ENCODE results near the gene USP46. TPM values are rescaled to one million over a fixed set of nuclear protein-coding genes. Genes with fewer than 3 reads are reported as not detected.
A peak's percentile ranks its signal among the peaks of the same experiment; 100 is the strongest.

USP46 gene
- total RNA-seq, 1 donor from 2014 or later, result 15.4 TPM

DNA sequence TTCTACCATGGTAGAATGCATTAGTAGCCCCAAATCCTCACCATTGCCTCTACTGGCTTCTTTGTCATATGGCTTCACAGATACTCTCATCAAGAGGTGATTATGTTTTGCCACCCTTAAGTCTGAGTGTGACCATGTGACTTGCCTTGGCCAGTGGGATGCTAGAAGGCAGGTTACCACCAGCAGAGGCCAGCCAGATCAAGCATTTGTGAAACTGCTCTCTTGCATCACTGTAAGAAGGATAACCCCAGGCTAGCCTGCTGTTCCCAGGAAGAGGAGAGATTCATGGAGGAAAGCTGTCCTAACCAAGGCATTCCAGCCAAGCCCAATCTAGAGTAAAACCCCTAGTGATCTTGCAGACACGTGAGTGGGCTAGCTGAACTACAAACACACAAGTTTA, 46.8 kb downstream of the USP46 start:
- Histone ChIP-seq H3K4me1 (no peaks in the 10 kb centered on the region), H3K4me3 (no peak overlapping the region), H3K27me3 (no peaks in the 10 kb centered on the region), H3K27ac (no peak overlapping the region), H3K9me3 (no peaks in the 10 kb centered on the region), H3K36me3 (peaks cover 10% of the 10 kb centered on the region)
- ATAC-seq (no peak), DNase-seq (no peak)
- TF ChIP-seq, protein P1, sequence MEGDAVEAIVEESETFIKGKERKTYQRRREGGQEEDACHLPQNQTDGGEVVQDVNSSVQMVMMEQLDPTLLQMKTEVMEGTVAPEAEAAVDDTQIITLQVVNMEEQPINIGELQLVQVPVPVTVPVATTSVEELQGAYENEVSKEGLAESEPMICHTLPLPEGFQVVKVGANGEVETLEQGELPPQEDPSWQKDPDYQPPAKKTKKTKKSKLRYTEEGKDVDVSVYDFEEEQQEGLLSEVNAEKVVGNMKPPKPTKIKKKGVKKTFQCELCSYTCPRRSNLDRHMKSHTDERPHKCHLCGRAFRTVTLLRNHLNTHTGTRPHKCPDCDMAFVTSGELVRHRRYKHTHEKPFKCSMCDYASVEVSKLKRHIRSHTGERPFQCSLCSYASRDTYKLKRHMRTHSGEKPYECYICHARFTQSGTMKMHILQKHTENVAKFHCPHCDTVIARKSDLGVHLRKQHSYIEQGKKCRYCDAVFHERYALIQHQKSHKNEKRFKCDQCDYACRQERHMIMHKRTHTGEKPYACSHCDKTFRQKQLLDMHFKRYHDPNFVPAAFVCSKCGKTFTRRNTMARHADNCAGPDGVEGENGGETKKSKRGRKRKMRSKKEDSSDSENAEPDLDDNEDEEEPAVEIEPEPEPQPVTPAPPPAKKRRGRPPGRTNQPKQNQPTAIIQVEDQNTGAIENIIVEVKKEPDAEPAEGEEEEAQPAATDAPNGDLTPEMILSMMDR (IDR thresholded peaks at IDR 0.05), result no peak
- intact Hi-C loops (cut with DNase I), result no loop called here

DNA sequence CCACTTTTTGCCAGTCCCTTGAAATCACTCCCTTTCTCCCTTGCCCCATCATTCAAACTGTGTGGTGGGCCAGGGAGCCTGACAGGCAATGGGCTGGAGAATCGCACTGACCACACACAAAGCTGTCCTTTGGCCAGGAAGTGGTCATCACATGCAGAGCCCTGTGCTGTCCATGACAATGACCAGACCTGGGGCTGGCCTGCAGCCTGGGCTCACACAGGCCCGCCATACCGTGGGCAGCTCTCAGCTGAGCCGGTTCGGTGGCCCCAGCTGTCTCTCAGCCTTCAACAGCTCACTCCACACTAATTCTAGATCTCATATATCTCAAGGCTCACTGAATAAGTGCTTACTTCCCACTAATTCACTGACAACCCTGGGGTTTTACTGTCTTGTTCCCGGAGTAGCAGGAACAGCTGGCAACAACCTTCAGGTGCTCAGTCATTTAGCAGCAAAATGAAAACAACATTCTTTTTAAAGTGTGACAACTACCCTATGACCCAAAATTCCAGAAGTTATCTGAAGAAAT, 48.0 kb downstream of the USP46 start:
- ATAC-seq (no peak), DNase-seq (no peak)
- H3K9me3 ChIP-seq, result no peaks in the 10 kb centered on the region
- TF ChIP-seq, protein P1 (IDR thresholded peaks at IDR 0.05), result no peak
- H3K4me1 ChIP-seq, result no peaks in the 10 kb centered on the region
- intact Hi-C loops (cut with DNase I), result no loop called here
- H3K4me3 ChIP-seq, result no peak overlapping the region
- no peak overlapping the region for H3K27ac ChIP-seq
- peaks cover 10% of the 10 kb centered on the region for H3K36me3 ChIP-seq
- H3K27me3 ChIP-seq, result no peaks in the 10 kb centered on the region

DNA sequence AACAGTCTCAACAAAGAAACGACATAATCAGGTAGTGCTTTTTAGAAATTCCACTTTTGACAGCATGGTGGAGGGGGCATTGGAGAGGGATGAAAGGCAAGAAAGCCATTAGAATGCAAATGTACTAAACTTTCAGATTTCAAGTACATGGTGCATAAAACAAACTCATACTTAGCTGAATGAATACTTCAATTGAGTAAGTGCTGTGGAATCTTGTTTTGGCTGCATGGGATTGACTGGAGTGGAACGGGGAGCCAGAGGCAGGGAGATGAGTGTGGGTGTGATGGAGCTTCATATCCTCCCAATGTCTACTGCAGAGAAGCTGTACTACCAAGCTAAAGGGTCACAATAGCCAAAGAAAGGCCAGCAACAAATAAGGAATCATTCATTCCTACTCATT, 52.4 kb downstream of the USP46 start:
- H3K27me3 ChIP-seq, result no peaks in the 10 kb centered on the region
- H3K27ac ChIP-seq, result no peak overlapping the region
- H3K36me3 ChIP-seq, result peaks cover 16% of the 10 kb centered on the region
- DNase-seq (no peak), ATAC-seq (no peak)
- H3K4me1 ChIP-seq, result no peaks in the 10 kb centered on the region
- intact Hi-C loops (cut with DNase I), result no loop called here
- TF ChIP-seq, protein P1 (IDR thresholded peaks at IDR 0.05), result no peak
- no peaks in the 10 kb centered on the region for H3K9me3 ChIP-seq
- H3K4me3 ChIP-seq, result no peak overlapping the region

DNA sequence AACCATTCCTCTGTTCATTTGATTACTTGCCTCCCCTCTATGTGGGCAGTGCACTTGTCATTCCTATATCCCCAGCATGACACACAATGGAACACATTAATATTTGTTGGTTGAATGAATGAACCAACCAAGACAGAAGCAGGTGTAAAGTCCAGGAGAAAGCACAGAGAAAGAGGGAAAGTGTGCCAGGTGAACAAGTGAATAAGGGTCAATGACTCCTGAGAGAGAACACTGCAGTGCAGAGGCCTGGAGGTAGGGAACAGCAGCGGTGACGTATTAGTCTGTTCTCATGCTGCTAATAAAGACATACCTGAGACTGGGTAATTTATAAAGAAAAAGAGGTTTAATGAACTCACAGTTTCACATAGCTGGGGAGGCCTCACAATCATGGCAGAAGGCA, 53.1 kb downstream of the USP46 start:
- DNase-seq (no peak), ATAC-seq (no peak)
- Histone ChIP-seq H3K36me3 (peaks cover 19% of the 10 kb centered on the region), H3K27ac (no peak overlapping the region), H3K9me3 (no peaks in the 10 kb centered on the region), H3K27me3 (no peaks in the 10 kb centered on the region), H3K4me1 (no peaks in the 10 kb centered on the region), H3K4me3 (no peak overlapping the region)
- TF ChIP-seq, protein P1 (IDR thresholded peaks at IDR 0.05), result no peak
- intact Hi-C loops (cut with DNase I), result no loop called here

DNA sequence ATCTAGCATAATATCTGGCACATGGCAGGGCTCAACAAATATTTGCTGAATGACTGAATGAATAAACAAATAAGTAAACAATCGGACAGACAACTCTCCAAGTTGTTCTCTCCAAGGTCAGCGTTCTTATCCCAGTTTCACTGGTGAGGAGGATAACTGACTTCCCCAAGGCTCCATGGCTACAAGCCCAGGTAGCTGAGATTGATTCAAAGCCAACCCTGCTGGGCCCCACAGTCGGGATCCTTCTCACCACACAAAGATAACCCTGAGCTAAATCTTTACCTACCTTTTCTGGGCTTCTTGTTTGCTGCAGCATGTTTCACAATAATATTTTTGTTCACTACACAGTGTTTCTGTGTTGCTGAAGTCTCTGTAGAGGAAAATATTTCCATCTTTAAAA, 54.9 kb downstream of the USP46 start:
- intact Hi-C loops (cut with DNase I), result no loop called here
- TF ChIP-seq, protein P1 (IDR thresholded peaks at IDR 0.05), result no peak
- Histone ChIP-seq H3K27me3 (no peaks in the 10 kb centered on the region), H3K36me3 (peaks cover 14% of the 10 kb centered on the region), H3K4me3 (no peak overlapping the region), H3K27ac (no peak overlapping the region), H3K9me3 (no peaks in the 10 kb centered on the region), H3K4me1 (no peaks in the 10 kb centered on the region)
- DNase-seq (no peak), ATAC-seq (no peak)

DNA sequence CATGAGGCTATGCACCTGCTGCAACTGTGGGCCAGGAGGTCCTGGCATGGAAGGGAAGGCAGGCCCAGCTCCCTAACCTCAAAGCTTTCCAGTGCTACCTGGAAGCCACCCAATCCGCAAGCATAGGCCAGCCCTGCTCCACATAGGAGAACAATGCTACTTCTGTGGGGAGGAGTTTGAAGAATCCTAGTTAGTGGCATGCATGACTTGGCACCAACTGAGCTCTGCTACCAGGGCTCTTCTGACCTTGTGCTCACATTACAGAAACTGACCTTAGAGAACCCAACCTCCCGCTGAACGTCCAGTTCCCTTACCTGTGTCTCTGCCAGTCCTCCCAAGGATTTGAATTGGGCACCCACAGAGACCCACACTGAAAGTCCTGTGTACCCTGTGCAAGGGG, 58.8 kb downstream of the USP46 start:
- no peak overlapping the region for H3K4me3 ChIP-seq
- DNase-seq (no peak), ATAC-seq (peak; percentile 15)
- intact Hi-C loops (cut with DNase I), result no loop called here
- no peaks in the 10 kb centered on the region for H3K27me3 ChIP-seq
- TF ChIP-seq, protein P1 (IDR thresholded peaks at IDR 0.05), result no peak
- no peak overlapping the region for H3K27ac ChIP-seq
- peaks cover 44% of the 10 kb centered on the region for H3K36me3 ChIP-seq
- no peaks in the 10 kb centered on the region for H3K9me3 ChIP-seq
- H3K4me1 ChIP-seq, result no peaks in the 10 kb centered on the region
